Heart right ventricle (tissue), 16 donors: ENCODE data around the gene MICAL3. TPM values are rescaled to one million over a fixed set of nuclear protein-coding genes. Genes with fewer than 3 reads are reported as not detected.

Experiments
- ATAC-seq, 8 donors: fragments of 200-7000 bp; cut with Tn5 transposase; one replicate each; pipeline ENCODE4 v1.9.1; 2020; ENCODE audit warnings: mild to moderate bottlenecking in 8 of 8, moderate library complexity in 8 of 8, moderate number of reproducible peaks in 1 of 8
- DNase-seq, 2 donors: peaks; one replicate each; pipeline ENCODE4 v3.0.0-alpha.2; 2020
- H3K27ac ChIP-seq, 10 donors: fragments of 200-600 bp; sonication (generic) in 2 of 10; one replicate each; pipeline versions ENCODE4 v1.5.0 to v1.8.0; 2020 to 2022; ENCODE audit warnings: mild to moderate bottlenecking in 3 of 10
- H3K27me3 ChIP-seq, 7 donors: fragments of 200-600 bp; one replicate each; pipeline ENCODE4 v1.8.0; 2021 to 2022; ENCODE audit warnings: mild to moderate bottlenecking in 2 of 7
- H3K36me3 ChIP-seq, 9 donors: fragments of 200-600 bp; sonication (generic) in 1 of 9; one replicate each; pipeline versions ENCODE4 v1.5.0 to v1.8.0; 2020 to 2022; ENCODE audit warnings: mild to moderate bottlenecking in 2 of 9
- H3K4me1 ChIP-seq, 9 donors: fragments of 200-600 bp; sonication (generic) in 1 of 9; one replicate each; pipeline versions ENCODE4 v1.5.0 to v1.8.0; 2020 to 2022; ENCODE audit warnings: mild to moderate bottlenecking in 4 of 9
- H3K4me3 ChIP-seq, 10 donors: fragments of 200-600 bp; sonication (generic) in 2 of 10; one replicate each; pipeline versions ENCODE4 v1.5.0 to v1.8.0; 2020 to 2022; ENCODE audit warnings: mild to moderate bottlenecking in 7 of 10, moderate library complexity in 2 of 10
- H3K9me3 ChIP-seq, 11 donors: fragments of 200-600 bp in 10 of 11; sonication (generic) in 2 of 11; one replicate each; pipeline versions ENCODE4 v1.5.0 to v1.8.0; 2013 to 2022; ENCODE audit warnings: mild to moderate bottlenecking in 2 of 11, control low read depth in 1 of 11, moderate library complexity in 1 of 11
- CTCF ChIP-seq, 9 donors: fragments of 200-600 bp; sonication (generic) in 2 of 9; IDR thresholded peaks; one replicate each; pipeline versions ENCODE4 v1.5.0 to v1.8.0; 2021 to 2022; ENCODE audit warnings: antibody characterized with exemption in 9 of 9, mild to moderate bottlenecking in 5 of 9, moderate library complexity in 1 of 9
- WGBS, 2 donors: extraction: QIAGEN DNeasy Blood & Tissue Kit; methylation state at CpG; one replicate each; pipeline ENCODE4 v1.1.7; 2013; ENCODE audit warnings: inconsistent platforms in 1 of 2; 5-methylcytosine and 5-hydroxymethylcytosine counted together
- intact Hi-C, 10 donors: fragments of 100-400 bp; cut with DNase I; formaldehyde crosslinking; loops; one replicate each; pipeline versions ENCODE4 v1.11.1 to v1.14.2; 2022
- polyA plus RNA-seq, 2 donors: library from polyadenylated mRNA; stranded (reverse); fragments of 200-250 nt; gene quantifications; one replicate each; pipeline ENCODE4 v1.2.3, GENCODE V29; 2013
- total RNA-seq, 10 donors: library from RNA; stranded (reverse); fragmentation: NEBNext Ultra II Directional in 3 of 10; extraction: Animal tissue kit (Norgen Biotek cat#: 25700) in 3 of 10; gene quantifications; one replicate each; pipeline versions ENCODE4 v1.2.1 to v1.2.4, GENCODE V29; 2021 to 2023
- donor health status: Arrhythmogenic right ventricular cardiomyopathy.
- donor health status: ischemic (EF 13 %, LVEDD 7.1; RV severe dilation, severe dysfunction).
- donor health status: healthy with polysubstance abuse.
- donor health status: DM: no; HTN: yes; CAD: no.
- donor health status: DM: no; HTN: no; CAD: no.
- donor health status: ischemic (EF 25% LVEDD 6.9; RV normal size, moderate dysfunction).
- donor health status: ischemic (EF 25% LVEDD 5.7; RV mildly dilated, moderate dysfunction).
- donor health status: healthy.
- donor health status: DM: yes; HTN: yes; CAD: no.
- donor health status: Ischemic cardiomyopathy.
- donor health status: ischemic (EF 35%, LVEDD 5.7; RV mildly dilated, moderate dysfunction).
- donor health status: nonischemic (EF 11% LVEDD 7.7; RV severe dilation, severe dysfunction).
- donor health status: DM: yes; HTN: yes; CAD: no.
- donor health status: PGD.
- donor health status: ischemic (EF 29% LVEDD 5.4; RV normal size, mild dysfunction).
- donor health status: nonischemic (EF 23%, LVEDD 6.1; RV moderate dilation, normal function).

MICAL3 gene
- total and polyA plus RNA-seq, 12 donors, result 13.2 to 137 (median 109) TPM

- Histone ChIP-seq H3K36me3 (peaks cover 0 to 6% (median 0%) of the 10 kb centered on the region in 9 donors), H3K4me3 (no peak overlapping the region), H3K4me1 (peaks cover 12 to 86% (median 67%) of the 10 kb centered on the region in 9 donors), H3K27me3 (no peaks in the 10 kb centered on the region), H3K27ac (peak overlapping the region in 9 of 10 donors; percentile 51 to 85 (median 60)), H3K9me3 (no peaks in the 10 kb centered on the region)
- no peak for DNase-seq
- 48 to 62% methylated on average over 10 of the region's 10 CpGs for WGBS, 2 donors
- ATAC-seq, result peak in 3 of 8 donors; percentile 3 to 25 (median 18)
- no peak for TF ChIP-seq CTCF (IDR thresholded peaks at IDR 0.05)
- intact Hi-C loops, result loop anchor here in 1 of 10 donors (10.0 kb wide), 1 partner anchor 65 kb away; no protein-coding TSS in a partner anchor
These were observed 54.1 kb downstream of the MICAL3 start for GRCh38 chr22:17970201-17970708.

- intact Hi-C loops, result loop anchor here in 2 of 10 donors (10.0 kb wide), 2 partner anchors 65 kb away; no protein-coding TSS in a partner anchor
- Histone ChIP-seq H3K27me3 (no peaks in the 10 kb centered on the region), H3K4me1 (peaks cover 16 to 86% (median 69%) of the 10 kb centered on the region in 9 donors), H3K9me3 (no peaks in the 10 kb centered on the region), H3K27ac (peak overlapping the region in 9 of 10 donors; percentile 51 to 85 (median 60)), H3K36me3 (peaks cover 0 to 6% (median 0%) of the 10 kb centered on the region in 9 donors), H3K4me3 (no peak overlapping the region)
- WGBS, 2 donors, result 40 to 50% methylated on average over 11 of the region's 11 CpGs
- DNase-seq, result peak in 1 of 2 donors; percentile 49
- no peak for TF ChIP-seq CTCF (IDR thresholded peaks at IDR 0.05)
- ATAC-seq, result peak; percentile 46 to 93 (median 80)
These were observed 54.7 kb downstream of the MICAL3 start for GRCh38 chr22:17969701-17970113.

- no peak for TF ChIP-seq CTCF (IDR thresholded peaks at IDR 0.05)
- H3K4me3 ChIP-seq, result no peak overlapping the region
- no peaks in the 10 kb centered on the region for H3K9me3 ChIP-seq
- DNase-seq (no peak), ATAC-seq (no peak)
- no peak overlapping the region for H3K27ac ChIP-seq
- H3K4me1 ChIP-seq, result peaks cover 16 to 86% (median 68%) of the 10 kb centered on the region in 9 donors
- intact Hi-C loops, result loop anchor here in 1 of 10 donors (10.0 kb wide), 1 partner anchor 63 kb away; no protein-coding TSS in a partner anchor
- no peaks in the 10 kb centered on the region for H3K27me3 ChIP-seq
- no peaks in the 10 kb centered on the region for H3K36me3 ChIP-seq
- 93 to 94% methylated on average over 12 of the region's 12 CpGs for WGBS, 2 donors
These were observed 56.2 kb downstream of the MICAL3 start for GRCh38 chr22:17968126-17968525.

- intact Hi-C loops, result loop anchor here in 1 of 10 donors (10.0 kb wide), 1 partner anchor 62 kb away; no protein-coding TSS in a partner anchor
- Histone ChIP-seq H3K4me1 (peaks cover 9 to 84% (median 55%) of the 10 kb centered on the region in 9 donors), H3K4me3 (no peak overlapping the region), H3K9me3 (no peaks in the 10 kb centered on the region), H3K27ac (peak overlapping the region in 1 of 10 donors; percentile 21), H3K27me3 (no peaks in the 10 kb centered on the region), H3K36me3 (no peaks in the 10 kb centered on the region)
- 54 to 59% methylated on average over 2 of the region's 2 CpGs for WGBS, 2 donors
- TF ChIP-seq CTCF (IDR thresholded peaks at IDR 0.05), result no peak
- DNase-seq, result no peak
- no peak for ATAC-seq
These were observed 58.0 kb downstream of the MICAL3 start for GRCh38 chr22:17966403-17966717.
